Endothelial cell of umbilical vein (primary cell): ENCODE results near the gene PXT1. TPM values are rescaled to one million over a fixed set of nuclear protein-coding genes. Genes with fewer than 3 reads are reported as not detected.

Experiments
- BruUV-seq: library from RNA; stranded (reverse); fragments of 400-500 nt; replicated peaks from 2 replicates; lab custom pipeline; 2021; lab: Mats Ljungman, UMichigan
- CTCF ChIA-PET: fragments of 300-600, 350-600 bp; sonication (Branson Sonifier 250); formaldehyde crosslinking; loops from one replicate; lab custom pipeline; 2021; ENCODE audit warnings: antibody characterized with exemption, inconsistent platforms; lab: Charles Lee
- POLR2A ChIA-PET: fragments of 300-600, 350-600 bp; sonication (Branson Sonifier 250); formaldehyde crosslinking; loops from one replicate; lab custom pipeline; 2021; ENCODE audit warnings: antibody characterized with exemption, inconsistent platforms; lab: Charles Lee
- DNase-seq: peaks from one replicate; pipeline ENCODE4 v3.0.0-alpha.2; 2011; ENCODE audit warnings: low read depth, low spot score
- FAIRE-seq: peaks from 2 replicates; lab custom pipeline; 2011; peaks lifted over from hg19 to GRCh38; lab: Jason Lieb, UNC
- H2AFZ ChIP-seq: 2 replicates; pipeline ENCODE4 v1.6.0; 2012; ENCODE audit warnings: low read depth, low read length, control low read depth, inconsistent platforms
- H3K27ac ChIP-seq: 2 replicates; pipeline ENCODE4 v1.5.1; 2011; ENCODE audit warnings: low read depth, mild to moderate bottlenecking, control low read depth, low read length, moderate library complexity; ENCODE audit not compliant: insufficient read depth
- H3K27me3 ChIP-seq, 2 experiments: 2 replicates each; pipeline versions ENCODE4 v1.6.0 to v1.6.1; 2011; ENCODE audit warnings: low read length in 2 of 2, mixed read lengths in 1 of 2; ENCODE audit not compliant: control insufficient read depth in 2 of 2, insufficient read depth in 2 of 2
- H3K36me3 ChIP-seq, 2 experiments: 2 replicates in 1 of 2; 3 replicates in 1 of 2; pipeline ENCODE4 v1.5.1; 2011; ENCODE audit warnings: low read length in 2 of 2, mild to moderate bottlenecking in 1 of 2, moderate library complexity in 1 of 2; ENCODE audit not compliant: control insufficient read depth in 2 of 2, insufficient read depth in 2 of 2; ENCODE audit errors: extremely low read depth in 1 of 2
- H3K4me1 ChIP-seq: 3 replicates; pipeline ENCODE4 v1.5.1; 2011; ENCODE audit warnings: mild to moderate bottlenecking, low read length; ENCODE audit not compliant: control insufficient read depth, insufficient read depth; ENCODE audit errors: extremely low read depth
- H3K4me2 ChIP-seq: 2 replicates; pipeline ENCODE4 v1.6.1; 2011; ENCODE audit warnings: low read length, control low read depth, mixed read lengths; ENCODE audit not compliant: insufficient read depth
- H3K4me3 ChIP-seq, 3 experiments: fragments of 200-600 bp in 1 of 3; sonication (generic), shearing (Covaris generic) in 1 of 3; replicated peaks in 1 of 3; 2 replicates each; pipeline ENCODE4 v1.5.1; 2011 to 2016; ENCODE audit warnings: control low read depth in 3 of 3, low read length in 3 of 3, mild to moderate bottlenecking in 2 of 3, inconsistent platforms in 1 of 3, low read depth in 1 of 3, moderate library complexity in 1 of 3; ENCODE audit not compliant: insufficient read depth in 1 of 3
- H3K79me2 ChIP-seq: 2 replicates; pipeline ENCODE4 v1.6.0; 2012; ENCODE audit warnings: low read length, inconsistent platforms; ENCODE audit not compliant: control insufficient read depth, insufficient read depth
- H3K9ac ChIP-seq: replicated peaks from 2 replicates; pipeline ENCODE3; 2011; ENCODE audit warnings: low read length, control low read depth; ENCODE audit not compliant: insufficient read depth; ENCODE audit errors: extremely low read depth
- H3K9me1 ChIP-seq: replicated peaks from 3 replicates; pipeline ENCODE4 v1.6.0; 2011; ENCODE audit warnings: mild to moderate bottlenecking, low read length; ENCODE audit not compliant: control insufficient read depth, insufficient read depth; ENCODE audit errors: extremely low read depth
- H3K9me3 ChIP-seq: replicated peaks from 2 replicates; pipeline ENCODE4 v1.5.1; 2012; ENCODE audit warnings: low read length, inconsistent platforms; ENCODE audit not compliant: control insufficient read depth, insufficient read depth
- H4K20me1 ChIP-seq: replicated peaks from 2 replicates; pipeline ENCODE3; 2011; ENCODE audit warnings: mild to moderate bottlenecking, low read length; ENCODE audit not compliant: control insufficient read depth, insufficient read depth; ENCODE audit errors: extremely low read depth
- CTCF ChIP-seq, 2 donors: IDR thresholded peaks; 1 replicate in 1 of 2; 2 replicates in 1 of 2; pipeline ENCODE4 v1.5.1; 2011; ENCODE audit warnings: low read length in 2 of 2, mild to moderate bottlenecking in 2 of 2, moderate library complexity in 2 of 2, control low read depth in 1 of 2, inconsistent platforms in 1 of 2, low read depth in 1 of 2; ENCODE audit not compliant: insufficient read depth in 1 of 2; ENCODE audit errors: extremely low read depth in 1 of 2
- EZH2 ChIP-seq: IDR thresholded peaks from 2 replicates; pipeline ENCODE4 v1.6.1; 2012; ENCODE audit warnings: borderline replicate concordance, low read depth, mild to moderate bottlenecking, moderate library complexity, low read length, inconsistent platforms; ENCODE audit not compliant: severe bottlenecking
- FOS ChIP-seq: IDR thresholded peaks from 2 replicates; pipeline ENCODE4 v1.6.1; 2011; ENCODE audit warnings: mild to moderate bottlenecking, low read length, moderate library complexity, borderline replicate concordance; ENCODE audit not compliant: insufficient read depth
- GATA2 ChIP-seq: IDR thresholded peaks from 2 replicates; pipeline ENCODE4 v1.7.0; 2011; ENCODE audit warnings: low read depth, mild to moderate bottlenecking, moderate library complexity, mixed read lengths, low read length; ENCODE audit not compliant: insufficient read length, insufficient read depth
- JUN ChIP-seq: IDR thresholded peaks from 2 replicates; pipeline ENCODE4 v1.6.1; 2011; ENCODE audit warnings: borderline replicate concordance, low read depth; ENCODE audit not compliant: insufficient read length, insufficient read depth
- MAX ChIP-seq: IDR thresholded peaks from 2 replicates; pipeline ENCODE4 v1.6.1; 2011; ENCODE audit not compliant: insufficient read depth, insufficient read length
- MYC ChIP-seq: IDR thresholded peaks from one replicate; pipeline ENCODE4 v1.6.1; 2011; ENCODE audit warnings: mild to moderate bottlenecking, low read depth, low read length
- POLR2A ChIP-seq: IDR thresholded peaks from 2 replicates; pipeline ENCODE4 v1.6.1; 2012; ENCODE audit warnings: low read depth, mild to moderate bottlenecking, control low read depth, low read length
- POLR2AphosphoS5 ChIP-seq: IDR thresholded peaks from 2 replicates; pipeline ENCODE4 v1.6.1; 2012; ENCODE audit warnings: low read depth, mild to moderate bottlenecking, control low read depth, low read length, moderate library complexity; ENCODE audit not compliant: insufficient read depth
- dilution Hi-C: fragments of 300-500 bp; cut with MboI; formaldehyde crosslinking; loops from one replicate; pipeline ENCODE4 v1.15.0; 2019; ENCODE audit warnings: low sequenced_read_pairs; ENCODE audit not compliant: extremely low pct_ligation_motif_present
- intact Hi-C: fragments of 100-400 bp; cut with micrococcal nuclease; formaldehyde crosslinking; loops from one replicate; pipeline ENCODE4 v1.10.0; 2022
- polyA plus RNA-seq, 4 experiments: library from polyadenylated mRNA; depleted of rRNA in 3 of 4; stranded (reverse) in 3 of 4; unstranded in 1 of 4; fragments of >200 nt; gene quantifications; 2 replicates each; pipeline versions ENCODE4 v1.2.1 to v1.2.3, GENCODE V29; 2011 to 2012; ENCODE audit warnings: missing spikeins in 1 of 4
- total RNA-seq: library from RNA; stranded (reverse); gene quantifications from 2 replicates; pipeline ENCODE4 v1.2.3, GENCODE V29; 2021

PXT1 gene
- total and polyA plus RNA-seq, 2 donors (not counting 3 experiments of a cell fraction or from before 2014, with no cell fraction given) = not detected

GRCh38 chr6:36488221-36488620 is 45.6 kb upstream of the PXT1 start:
- H3K4me1 ChIP-seq = no peaks in the 10 kb centered on the region
- ChIA-PET POLR2A (interaction anchor here (0.5 kb wide), 1 partner anchor 200 kb away, joined by 5 read pairs; no protein-coding TSS in a partner anchor), CTCF (interaction anchor here (0.6 to 1.9 kb wide), 5 partner anchors 10 to 84 kb away, joined by 3 to 4 read pairs (median 3); no protein-coding TSS in a partner anchor)
- BruUV-seq = no TSS peak
- H3K9ac ChIP-seq = no peak overlapping the region
- DNase-seq (no peak), FAIRE-seq (no peak)
- H3K4me2 ChIP-seq = no peak overlapping the region
- H3K4me3 ChIP-seq = no peak overlapping the region
- no peak overlapping the region for H2AFZ ChIP-seq
- no peaks in the 10 kb centered on the region for H3K9me3 ChIP-seq
- intact Hi-C loops = no loop called here
- dilution Hi-C loops = no loop called here
- H3K36me3 ChIP-seq = peaks cover 0 to 12% of the 10 kb centered on the region in 2 experiments
- no peaks in the 10 kb centered on the region for H3K79me2 ChIP-seq
- no peaks in the 10 kb centered on the region for H3K9me1 ChIP-seq
- H3K27ac ChIP-seq = no peak overlapping the region
- TF ChIP-seq CTCF (IDR thresholded peaks at IDR 0.05; ENCODE audit: extremely low read depth in 1 of 2, insufficient read depth in 1 of 2, low read depth in 1 of 2, low read length in 2 of 2) (no peak), MAX (no peak), POLR2AphosphoS5 (no peak), JUN (no peak), POLR2A (no peak), MYC (no peak), GATA2 (no peak), EZH2 (no peak), FOS (no peak)
- no peaks in the 10 kb centered on the region for H4K20me1 ChIP-seq
- H3K27me3 ChIP-seq = no peaks in the 10 kb centered on the region
